CD4-positive, alpha-beta memory T cell (primary cell): ENCODE data around the gene STYXL1. TPM values are rescaled to one million over a fixed set of nuclear protein-coding genes. Genes with fewer than 3 reads are reported as not detected.
"Not testable (repeated sequence)": the region's sequence is repeated elsewhere in the genome, so short reads cannot be mapped to it uniquely, and the experiment has no call there.

ENCODE experiments used
- CTCF ChIA-PET: fragments of 350-600 bp; sonication (Branson Sonifier 250); formaldehyde crosslinking; loops from one replicate; lab custom pipeline; 2021; ENCODE audit warnings: inconsistent platforms; ENCODE audit not compliant: partially characterized antibody; lab: Charles Lee
- POLR2A ChIA-PET: fragments of 350-600 bp; sonication (Branson Sonifier 250); formaldehyde crosslinking; loops from one replicate; lab custom pipeline; 2021; ENCODE audit not compliant: partially characterized antibody; lab: Charles Lee
- DNase-seq, 5 donors: peaks; one replicate each; pipeline versions ENCODE4 v3.0.0 to v3.0.0-alpha.2; 2020 to 2022; ENCODE audit warnings: mixed read lengths in 1 of 5
- H3K27ac ChIP-seq: one replicate; pipeline ENCODE4 v1.7.0; 2013; ENCODE audit warnings: low read depth, low read length
- H3K27me3 ChIP-seq: 2 replicates; pipeline ENCODE4 v1.7.0; 2013; ENCODE audit warnings: mild to moderate bottlenecking, low read length, moderate library complexity; ENCODE audit not compliant: insufficient read depth
- H3K36me3 ChIP-seq: 2 replicates; pipeline ENCODE4 v1.7.0; 2013; ENCODE audit warnings: mild to moderate bottlenecking, low read length, moderate library complexity; ENCODE audit not compliant: insufficient read depth
- H3K4me1 ChIP-seq: 2 replicates; pipeline ENCODE4 v1.7.0; 2013; ENCODE audit warnings: mild to moderate bottlenecking, low read length, moderate library complexity; ENCODE audit not compliant: insufficient read depth
- H3K4me3 ChIP-seq, 2 donors: one replicate each; pipeline ENCODE4 v1.7.0; 2013; ENCODE audit warnings: low read length in 2 of 2, mild to moderate bottlenecking in 1 of 2
- H3K9me3 ChIP-seq, 2 donors: one replicate each; pipeline ENCODE4 v1.7.0; 2013; ENCODE audit warnings: low read length in 2 of 2, control low read depth in 1 of 2; ENCODE audit not compliant: control insufficient read depth in 1 of 2
- H3K27ac Mint-ChIP-seq, 7 donors: one replicate each; pipeline ENCODE4 v1.8.0; 2020 to 2021; ENCODE audit warnings: mixed read lengths in 7 of 7, mild to moderate bottlenecking in 6 of 7, inconsistent platforms in 3 of 7, moderate library complexity in 3 of 7
- H3K27me3 Mint-ChIP-seq, 2 donors: one replicate each; pipeline ENCODE4 v1.8.0; 2020 to 2021; ENCODE audit warnings: mixed read lengths in 2 of 2
- H3K36me3 Mint-ChIP-seq, 2 donors: one replicate each; pipeline ENCODE4 v1.8.0; 2020 to 2021; ENCODE audit warnings: mixed read lengths in 2 of 2, inconsistent platforms in 1 of 2, mild to moderate bottlenecking in 1 of 2
- H3K4me1 Mint-ChIP-seq, 4 donors: one replicate each; pipeline ENCODE4 v1.8.0; 2020 to 2021; ENCODE audit warnings: mixed read lengths in 4 of 4, mild to moderate bottlenecking in 1 of 4
- H3K4me3 Mint-ChIP-seq, 8 donors: one replicate each; pipeline ENCODE4 v1.8.0; 2020 to 2021; ENCODE audit warnings: mixed read lengths in 8 of 8, mild to moderate bottlenecking in 7 of 8, moderate library complexity in 6 of 8, inconsistent platforms in 3 of 8
- H3K9me3 Mint-ChIP-seq, 8 donors: one replicate each; pipeline ENCODE4 v1.8.0; 2020 to 2021; ENCODE audit warnings: mixed read lengths in 8 of 8, mild to moderate bottlenecking in 5 of 8, inconsistent platforms in 3 of 8, moderate library complexity in 1 of 8
- intact Hi-C: fragments of 100-400 bp; cut with micrococcal nuclease; formaldehyde crosslinking; loops from one replicate; pipeline ENCODE4 v1.15.1; 2023
- polyA plus RNA-seq, 2 donors: library from polyadenylated mRNA; unstranded; fragments of 300-500 nt; fragmentation: Illumina TruSeq; gene quantifications; one replicate each; pipeline ENCODE4 v1.2.3, GENCODE V29; 2021
- total RNA-seq, 2 experiments: library from RNA; stranded (reverse); gene quantifications; one replicate each; pipeline ENCODE4 v1.2.3, GENCODE V29; 2021

Gene STYXL1
- 10 to 100 TPM; 18.9 to 23.9 TPM for total RNA-seq
- 10 to 100 TPM; 43.5 to 71.0 TPM for polyA plus RNA-seq

GRCh38 chr7:76047811-76048667 lies at the start of gene STYXL1, which contains the start of gene MDH2:
Gene STYXL1 (minus strand): TSS chr7:76048000. CDS start chr7:76030523, 17,477 bp downstream.
Gene MDH2 (plus strand): TSS chr7:76048106. CDS start chr7:76048161, 55 bp downstream.
- Histone ChIP-seq H3K4me1 (peaks cover 44% of the 10 kb centered on the region), H3K27me3 (no peaks in the 10 kb centered on the region), H3K9me3 (no peaks in the 10 kb centered on the region), H3K27ac (peak within 1 kb of the TSS; percentile 92), H3K4me3 (peak within 1 kb of the TSS; percentile 42 to 92), H3K36me3 (no peaks in the 10 kb centered on the region)
- Mint-ChIP-seq H3K36me3 (peaks cover 12 to 33% of the 10 kb centered on the region in 2 donors), H3K9me3 (peaks cover 0 to 3% (median 0%) of the 10 kb centered on the region in 8 donors), H3K27me3 (no peaks in the 10 kb centered on the region), H3K4me1 (peaks cover 36 to 71% (median 48%) of the 10 kb centered on the region in 4 donors), H3K27ac (peak within 1 kb of the TSS; percentile 91 to 98 (median 98)), H3K4me3 (peak within 1 kb of the TSS; percentile 95 to 99 (median 98))
- intact Hi-C loops, result no loop called here
- DNase-seq, result peak; percentile 81 to 88 (median 83)
- POLR2A ChIA-PET, result interaction anchor here (0.6 to 2.4 kb wide), 15 partner anchors 8 to 1873 kb away, joined by 3 to 24 read pairs (median 5); partner anchors contain the start of genes HIP1, POR, RHBDD2 and TMEM120A
- CTCF ChIA-PET, result interaction anchor here (0.9 to 1.6 kb wide), 3 partner anchors 11 to 132 kb away, joined by 3 read pairs; no protein-coding TSS in a partner anchor

GRCh38 chr7:76095908-76096307 lies 48.1 kb upstream of the STYXL1 start:
- ChIA-PET POLR2A (no interaction called here), CTCF (no interaction called here)
- Histone ChIP-seq H3K36me3 (no peaks in the 10 kb centered on the region), H3K4me3 (no peak overlapping the region), H3K9me3 (no peaks in the 10 kb centered on the region), H3K27me3 (no peaks in the 10 kb centered on the region), H3K4me1 (no peaks in the 10 kb centered on the region), H3K27ac (no peak overlapping the region)
- intact Hi-C loops, result no loop called here
- Mint-ChIP-seq H3K4me3 (no peak overlapping the region), H3K9me3 (peaks cover 0 to 3% (median 0%) of the 10 kb centered on the region in 8 donors), H3K27ac (no peak overlapping the region), H3K36me3 (no peaks in the 10 kb centered on the region), H3K27me3 (peaks cover 4 to 11% of the 10 kb centered on the region in 2 donors), H3K4me1 (no peaks in the 10 kb centered on the region)
- DNase-seq, result no peak

- POLR2A ChIA-PET, DNase-seq, intact Hi-C loops, CTCF ChIA-PET, H3K27ac ChIP-seq, H3K9me3 ChIP-seq, H3K4me3 Mint-ChIP-seq, H3K27ac Mint-ChIP-seq, H3K36me3 ChIP-seq, H3K4me3 ChIP-seq, H3K27me3 ChIP-seq, H3K4me1 Mint-ChIP-seq, H3K9me3 Mint-ChIP-seq, H3K36me3 Mint-ChIP-seq, H3K4me1 ChIP-seq: not testable (repeated sequence)
- peaks cover 4 to 11% of the 10 kb centered on the region in 2 donors for H3K27me3 Mint-ChIP-seq
Measured at GRCh38 chr7:76094326-76094725, 46.5 kb upstream of the STYXL1 start.

GRCh38 chr7:76093531-76093930 lies 45.7 kb upstream of the STYXL1 start:
- peaks cover 4 to 11% of the 10 kb centered on the region in 2 donors for H3K27me3 Mint-ChIP-seq
- H3K9me3 Mint-ChIP-seq, H3K4me3 Mint-ChIP-seq, intact Hi-C loops, H3K36me3 ChIP-seq, H3K27me3 ChIP-seq, H3K9me3 ChIP-seq, H3K4me1 Mint-ChIP-seq, DNase-seq, H3K27ac ChIP-seq, CTCF ChIA-PET, H3K4me3 ChIP-seq, H3K36me3 Mint-ChIP-seq, H3K27ac Mint-ChIP-seq, H3K4me1 ChIP-seq, POLR2A ChIA-PET: not testable (repeated sequence)

- Histone ChIP-seq H3K9me3 (no peaks in the 10 kb centered on the region), H3K27me3 (no peaks in the 10 kb centered on the region), H3K27ac (no peak overlapping the region), H3K36me3 (no peaks in the 10 kb centered on the region), H3K4me3 (no peak overlapping the region), H3K4me1 (no peaks in the 10 kb centered on the region)
- no peaks in the 10 kb centered on the region for H3K36me3 Mint-ChIP-seq
- H3K4me3 Mint-ChIP-seq, result no peak overlapping the region
- H3K27me3 Mint-ChIP-seq, result peaks cover 4 to 11% of the 10 kb centered on the region in 2 donors
- no peaks in the 10 kb centered on the region for H3K4me1 Mint-ChIP-seq
- ChIA-PET POLR2A (no interaction called here), CTCF (no interaction called here)
- peaks cover 0 to 3% (median 0%) of the 10 kb centered on the region in 8 donors for H3K9me3 Mint-ChIP-seq
- no peak overlapping the region for H3K27ac Mint-ChIP-seq
- no peak for DNase-seq
- intact Hi-C loops, result no loop called here
Measured at GRCh38 chr7:76091506-76091905, 43.7 kb upstream of the STYXL1 start.

GRCh38 chr7:76089865-76090475 lies 42.2 kb upstream of the STYXL1 start:
- Histone ChIP-seq H3K36me3 (no peaks in the 10 kb centered on the region), H3K4me1 (no peaks in the 10 kb centered on the region), H3K9me3 (no peaks in the 10 kb centered on the region), H3K4me3 (no peak overlapping the region), H3K27me3 (no peaks in the 10 kb centered on the region), H3K27ac (no peak overlapping the region)
- peaks cover 1 to 8% of the 10 kb centered on the region in 2 donors for H3K27me3 Mint-ChIP-seq
- no peak for DNase-seq
- ChIA-PET CTCF (no interaction called here), POLR2A (no interaction called here)
- intact Hi-C loops, result no loop called here
- H3K9me3 Mint-ChIP-seq, result no peaks in the 10 kb centered on the region
- H3K36me3 Mint-ChIP-seq, result no peaks in the 10 kb centered on the region
- peak overlapping the region in 3 of 7 donors; percentile 33 to 68 (median 64) for H3K27ac Mint-ChIP-seq
- no peak overlapping the region for H3K4me3 Mint-ChIP-seq
- H3K4me1 Mint-ChIP-seq, result no peaks in the 10 kb centered on the region

- H3K36me3 Mint-ChIP-seq, H3K27ac Mint-ChIP-seq, H3K27me3 Mint-ChIP-seq, H3K36me3 ChIP-seq, H3K4me1 Mint-ChIP-seq, POLR2A ChIA-PET, H3K9me3 ChIP-seq, H3K9me3 Mint-ChIP-seq, H3K4me3 ChIP-seq, H3K27ac ChIP-seq, DNase-seq, H3K4me3 Mint-ChIP-seq, CTCF ChIA-PET, intact Hi-C loops, H3K4me1 ChIP-seq, H3K27me3 ChIP-seq: not testable (repeated sequence)
Measured at GRCh38 chr7:76087362-76087791, 39.6 kb upstream of the STYXL1 start.
